Activated CD4-positive, alpha-beta T cell treated with anti-CD3 and anti-CD28 coated beads, Interleukin-2, amount 10 ng/mL, durations not matched to agents 24 days and 14 days (primary cell): ENCODE measurements around the gene EBLN1. TPM values are rescaled to one million over a fixed set of nuclear protein-coding genes. Genes with fewer than 3 reads are reported as not detected.

Experiments used
- total RNA-seq: library from RNA; stranded (reverse); gene quantifications from 2 replicates; pipeline ENCODE4 v1.2.3, GENCODE V29; 2022

The EBLN1 gene
- total RNA-seq, 1 donor from 2014 or later: not detected

Other genes with a start within 250 kb of the EBLN1 start
- 22.1 and 22.4 TPM in 2 replicates for gene DNAJC1, start 214.3 kb downstream of the EBLN1 start, total RNA-seq
- gene COMMD3, start 98.4 kb upstream of the EBLN1 start, total RNA-seq: 76.7 and 79.7 TPM in 2 replicates
- gene BMI1, start 103.1 kb upstream of the EBLN1 start, total RNA-seq: 55.6 and 65.3 TPM in 2 replicates
- gene SPAG6, start 127.5 kb upstream of the EBLN1 start, total RNA-seq: 0.07 TPM in 1 of 2 replicates, not detected in the other